PC-9 (cell line): Measurements from ENCODE around the gene TMEM108. TPM values are rescaled to one million over a fixed set of nuclear protein-coding genes. Genes with fewer than 3 reads are reported as not detected.
A peak's percentile ranks its signal among the peaks of the same experiment; 100 is the strongest.

Experiments used
- BruUV-seq: library from RNA; stranded (reverse); fragments of 400-500 nt; replicated peaks from 2 replicates; lab custom pipeline; 2021; lab: Mats Ljungman, UMichigan
- CTCF ChIA-PET: fragments of 300-600 bp; sonication (Branson Sonifier 250); formaldehyde crosslinking; loops from one replicate; lab custom pipeline; 2022; ENCODE audit warnings: antibody characterized with exemption; lab: Charles Lee
- POLR2A ChIA-PET: fragments of 300-600 bp; sonication (Branson Sonifier 250); formaldehyde crosslinking; loops from one replicate; lab custom pipeline; 2022; ENCODE audit warnings: antibody characterized with exemption; ENCODE audit not compliant: unreplicated experiment; lab: Charles Lee
- DNase-seq, 2 experiments: peaks; one replicate each; pipeline versions ENCODE4 v3.0.0 to v3.0.0-alpha.2; 2015 to 2022; ENCODE audit warnings: mixed read lengths in 1 of 2
- H2AFZ ChIP-seq: fragments of 200-600 bp; sonication (generic); 2 replicates; pipeline ENCODE4 v1.8.1; 2017; ENCODE audit warnings: antibody characterized with exemption
- H3F3A ChIP-seq: fragments of 200-600 bp; sonication (generic); 2 replicates; pipeline ENCODE4 v1.8.1; 2017; ENCODE audit warnings: antibody characterized with exemption, mild to moderate bottlenecking, low read depth; ENCODE audit not compliant: insufficient read depth
- H3K27ac ChIP-seq: fragments of 200-600 bp; sonication (generic); 2 replicates; pipeline ENCODE4 v1.6.1; 2016; ENCODE audit warnings: mixed run types
- H3K27me3 ChIP-seq: fragments of 200-600 bp; sonication (generic); 2 replicates; pipeline ENCODE4 v1.6.1; 2016; ENCODE audit warnings: low read depth, mixed run types; ENCODE audit not compliant: insufficient read depth
- H3K36me3 ChIP-seq: fragments of 200-600 bp; sonication (generic); 2 replicates; pipeline ENCODE4 v1.6.1; 2016; ENCODE audit warnings: low read depth, mixed run types
- H3K4me1 ChIP-seq: fragments of 200-600 bp; sonication (generic); replicated peaks from 2 replicates; pipeline ENCODE4 v1.6.1; 2016; ENCODE audit warnings: mixed run types; ENCODE audit not compliant: insufficient read depth
- H3K4me2 ChIP-seq: fragments of 200-600 bp; sonication (generic); 2 replicates; pipeline ENCODE4 v1.6.1; 2017; ENCODE audit warnings: mixed run types
- H3K4me3 ChIP-seq: fragments of 200-600 bp; sonication (generic); 2 replicates; pipeline ENCODE4 v1.6.1; 2016; ENCODE audit warnings: mixed run types
- H3K79me2 ChIP-seq: fragments of 200-600 bp; sonication (generic); 2 replicates; pipeline ENCODE4 v1.6.1; 2017; ENCODE audit warnings: low read depth, mixed run types
- H3K9me2 ChIP-seq: fragments of 200-600 bp; sonication (generic); 2 replicates; pipeline ENCODE4 v1.8.1; 2017; ENCODE audit warnings: mild to moderate bottlenecking; ENCODE audit not compliant: insufficient read depth
- H3K9me3 ChIP-seq: fragments of 200-600 bp; sonication (generic); 2 replicates; pipeline ENCODE4 v1.8.1; 2016; ENCODE audit warnings: low read depth; ENCODE audit not compliant: insufficient read depth
- H4K20me1 ChIP-seq: fragments of 200-600 bp; sonication (generic); 2 replicates; pipeline ENCODE4 v1.8.1; 2017; ENCODE audit not compliant: insufficient read depth
- CTCF ChIP-seq: fragments of 200-600 bp; sonication (generic); conservative IDR thresholded peaks from 2 replicates; pipeline ENCODE4 v1.6.1; 2017; ENCODE audit warnings: mixed run types, antibody characterized with exemption, mild to moderate bottlenecking, moderate library complexity
- EZH2 ChIP-seq: fragments of 200-600 bp; sonication (generic); IDR thresholded peaks from 2 replicates; pipeline ENCODE4 v1.8.0; 2017; ENCODE audit warnings: antibody characterized with exemption, low read depth
- intact Hi-C: fragments of 100-400 bp; cut with micrococcal nuclease; formaldehyde crosslinking; loops from one replicate; pipeline ENCODE4 v1.10.0; 2022; ENCODE audit not compliant: unreplicated experiment
- total RNA-seq: library from RNA; stranded (reverse); gene quantifications from 2 replicates; pipeline ENCODE4 v1.2.3, GENCODE V29; 2021

The TMEM108 gene
- total RNA-seq, 1 experiment from 2014 or later, result not detected

DNA sequence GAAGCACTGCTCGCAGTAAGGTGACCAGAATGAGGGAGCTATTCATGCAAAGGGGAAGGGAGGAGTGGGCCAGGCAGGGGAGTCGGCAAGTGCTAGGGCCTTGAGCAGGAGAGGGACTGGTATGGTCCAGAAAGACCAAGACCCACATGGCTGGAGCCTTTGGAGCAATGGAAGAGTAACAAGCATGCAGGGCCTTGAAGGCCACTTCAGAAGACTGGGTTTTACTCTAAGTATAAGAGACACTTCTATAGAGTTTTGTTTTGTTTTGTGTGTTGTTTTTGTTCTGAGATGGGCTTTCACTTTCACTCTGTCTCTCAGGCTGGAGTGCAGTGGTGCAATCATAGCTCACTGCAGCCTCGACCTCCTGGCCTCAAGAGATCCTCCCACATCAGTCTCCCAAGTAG is 403.7 kb downstream of the TMEM108 start:
- Histone ChIP-seq H3K79me2 (no peaks in the 10 kb centered on the region), H3K9me3 (no peaks in the 10 kb centered on the region), H3K27ac (no peak overlapping the region), H3K36me3 (no peaks in the 10 kb centered on the region), H3K27me3 (no peaks in the 10 kb centered on the region), H3K4me1 (peaks cover 19% of the 10 kb centered on the region), H3K4me3 (no peak overlapping the region), H3K9me2 (no peaks in the 10 kb centered on the region), H3K4me2 (no peak overlapping the region), H2AFZ (no peak overlapping the region), H4K20me1 (no peaks in the 10 kb centered on the region), H3F3A (peaks cover 13% of the 10 kb centered on the region; the same call in 1 of the 2 replicates)
- POLR2A ChIA-PET, result no interaction called here
- no peak for TF ChIP-seq EZH2
- TF ChIP-seq CTCF, result no peak
- DNase-seq, result no peak
- BruUV-seq, result no TSS peak
- intact Hi-C loops, result loop anchor here (5.0 kb wide), 1 partner anchor 220 kb away; the partner anchor contains the start of gene TOPBP1
- CTCF ChIA-PET, result no interaction called here

DNA sequence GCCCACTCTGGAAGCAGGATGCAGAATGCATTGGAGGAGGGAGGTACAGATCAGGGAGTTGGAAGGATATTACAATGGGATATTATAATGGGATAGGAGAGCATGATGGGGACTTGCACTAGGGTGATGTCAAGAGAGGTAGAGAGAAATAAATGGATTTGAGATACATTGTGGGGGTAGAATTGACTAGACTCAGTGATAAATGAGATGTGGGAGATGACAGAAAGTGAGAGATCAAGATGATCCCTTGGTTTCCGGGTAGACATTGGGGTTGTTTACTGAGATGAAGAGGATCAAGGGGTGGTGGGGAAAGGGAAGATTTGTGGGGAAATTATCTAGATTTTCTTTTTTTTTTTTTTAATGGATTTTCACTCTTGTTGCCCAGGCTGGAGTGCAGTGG is 404.3 kb downstream of the TMEM108 start:
- H3K36me3 ChIP-seq, result no peaks in the 10 kb centered on the region
- no peak overlapping the region for H3K4me3 ChIP-seq
- no peaks in the 10 kb centered on the region for H3K9me2 ChIP-seq
- no peaks in the 10 kb centered on the region for H3K27me3 ChIP-seq
- no peaks in the 10 kb centered on the region for H4K20me1 ChIP-seq
- no peak overlapping the region for H2AFZ ChIP-seq
- CTCF ChIA-PET, result no interaction called here
- H3K4me2 ChIP-seq, result no peak overlapping the region
- no peak for DNase-seq
- POLR2A ChIA-PET, result no interaction called here
- no peak overlapping the region for H3K27ac ChIP-seq
- no peak for TF ChIP-seq EZH2
- no peak for TF ChIP-seq CTCF
- intact Hi-C loops, result loop anchor here (5.0 kb wide), 1 partner anchor 220 kb away; the partner anchor contains the start of gene TOPBP1
- H3F3A ChIP-seq, result peaks cover 11% of the 10 kb centered on the region; the same call in 1 of the 2 replicates
- no TSS peak for BruUV-seq
- H3K9me3 ChIP-seq, result no peaks in the 10 kb centered on the region
- H3K4me1 ChIP-seq, result peaks cover 19% of the 10 kb centered on the region
- H3K79me2 ChIP-seq, result no peaks in the 10 kb centered on the region

- TF ChIP-seq EZH2 (no peak), CTCF (peak; percentile 52)
- no peaks in the 10 kb centered on the region for H4K20me1 ChIP-seq
- peaks cover 4% of the 10 kb centered on the region; the same call in 1 of the 2 replicates for H3F3A ChIP-seq
- peak; percentile 41 to 90 for DNase-seq
- CTCF ChIA-PET, result no interaction called here
- H3K4me3 ChIP-seq, result no peak overlapping the region
- H3K27me3 ChIP-seq, result no peaks in the 10 kb centered on the region
- intact Hi-C loops, result loop anchor here (1.0 to 5.0 kb wide), 3 partner anchors 126 to 218 kb away; partner anchors contain the start of gene TOPBP1
- H3K4me2 ChIP-seq, result peak overlapping the region; percentile 41
- no peaks in the 10 kb centered on the region for H3K36me3 ChIP-seq
- H3K9me3 ChIP-seq, result no peaks in the 10 kb centered on the region
- H3K9me2 ChIP-seq, result no peaks in the 10 kb centered on the region
- H3K27ac ChIP-seq, result peak overlapping the region; percentile 76
- no peaks in the 10 kb centered on the region for H3K79me2 ChIP-seq
- peak overlapping the region; percentile 15 for H2AFZ ChIP-seq
- BruUV-seq, result no TSS peak
- POLR2A ChIA-PET, result no interaction called here
- peaks cover 15% of the 10 kb centered on the region for H3K4me1 ChIP-seq
Observed at GRCh38 chr3:133443649-133444422, 405.6 kb downstream of the TMEM108 start.
